GM18951 (cell line): ENCODE results near the gene THRB.

Experiments
- POLR2A ChIP-seq: IDR thresholded peaks from 4 replicates; pipeline ENCODE4 v1.6.1; 2011; ENCODE audit warnings: mild to moderate bottlenecking; ENCODE audit not compliant: insufficient read length, insufficient read depth; ENCODE audit errors: extremely low read depth
- in situ Hi-C: fragments of 300-500 bp; cut with MboI; formaldehyde crosslinking; loops from one replicate; pipeline ENCODE4 v1.12.0; 2022; ENCODE audit warnings: low sequenced_read_pairs, mixed read lengths, inconsistent platforms; ENCODE audit not compliant: unreplicated experiment

Gene THRB

DNA sequence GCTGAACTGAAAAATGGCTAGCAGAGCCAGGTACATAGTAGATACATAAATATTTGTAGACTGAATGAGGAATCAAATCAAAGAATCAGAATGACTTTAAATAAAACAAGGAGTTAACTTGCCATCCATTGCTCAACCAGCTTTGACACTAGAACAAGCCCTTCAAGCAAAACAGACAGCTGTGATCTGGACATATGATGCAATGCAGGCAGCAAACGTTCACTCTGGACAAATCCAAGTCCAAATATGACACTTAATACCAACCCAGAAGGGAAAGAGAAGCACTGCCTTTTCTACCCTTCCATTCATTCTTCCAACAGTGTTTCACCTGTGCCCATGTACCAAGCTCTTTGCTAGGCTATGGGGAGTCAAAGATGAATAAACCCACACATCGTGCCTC is 4.5 kb downstream of the THRB start:
- in situ Hi-C loops: no loop called here

DNA sequence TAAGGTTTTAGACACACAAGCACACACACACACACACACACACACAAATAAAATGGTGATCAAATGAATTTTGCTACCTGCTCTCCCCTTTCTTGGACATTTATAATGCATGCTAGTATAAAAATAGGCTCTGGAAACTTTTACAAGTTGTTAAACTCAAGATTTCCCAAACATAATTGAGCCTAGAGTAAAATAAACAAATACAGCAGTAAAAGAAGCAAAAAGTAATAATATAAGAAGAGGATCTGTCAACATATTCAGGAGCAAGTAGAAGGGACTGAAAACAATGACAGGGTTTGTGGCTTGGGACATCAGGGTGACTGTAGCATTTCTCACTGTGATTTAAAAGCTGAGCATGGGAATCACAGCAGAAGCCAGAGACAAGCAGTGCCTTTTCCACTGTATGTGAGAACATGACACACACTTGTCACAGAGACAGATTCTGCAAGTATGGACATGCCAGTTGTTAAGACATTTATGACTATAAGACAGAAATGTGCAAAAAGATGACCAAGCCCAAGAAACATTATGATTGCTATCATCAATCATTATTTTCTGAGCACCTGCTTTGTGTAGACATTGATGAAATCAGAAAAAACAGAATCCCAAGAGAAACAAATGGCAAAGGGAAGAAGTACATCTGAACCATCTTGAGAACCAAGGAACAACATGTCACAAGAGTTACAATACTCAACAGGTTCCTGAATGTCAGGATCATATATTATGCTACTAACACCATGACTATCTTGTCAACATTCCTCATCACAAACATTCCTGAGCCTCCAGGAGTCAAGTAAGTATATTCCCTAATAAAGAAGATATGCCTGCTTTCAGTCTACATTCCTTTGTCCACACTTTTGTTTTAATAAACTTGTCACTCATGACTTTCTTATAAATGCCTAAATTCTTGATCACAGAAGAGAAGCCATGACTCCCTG is 7.1 kb downstream of the THRB start:
- in situ Hi-C loops: no loop called here
- TF ChIP-seq POLR2A: no peak

More for the DNA sequence above, 4.5 kb downstream of the THRB start:
- TF ChIP-seq POLR2A: no peak

DNA sequence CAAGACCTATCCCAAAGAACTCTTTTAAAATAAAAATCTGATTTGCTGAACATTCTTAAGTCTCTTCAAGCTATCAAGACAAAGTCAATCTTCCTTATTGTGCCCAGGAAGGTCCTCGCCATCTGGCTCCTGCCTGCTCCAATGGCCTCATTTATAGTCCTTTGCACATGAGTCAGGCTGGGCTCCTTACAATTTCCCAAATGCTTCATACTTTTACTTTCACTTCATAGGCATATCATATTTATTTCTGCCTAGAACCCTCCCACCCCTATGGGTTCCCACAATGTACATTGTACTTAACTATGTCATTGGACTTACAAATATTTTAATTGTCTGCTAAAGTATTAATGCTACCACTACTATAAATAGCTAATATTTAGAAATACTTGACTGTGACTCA is 9.1 kb downstream of the THRB start:
- in situ Hi-C loops: no loop called here

DNA sequence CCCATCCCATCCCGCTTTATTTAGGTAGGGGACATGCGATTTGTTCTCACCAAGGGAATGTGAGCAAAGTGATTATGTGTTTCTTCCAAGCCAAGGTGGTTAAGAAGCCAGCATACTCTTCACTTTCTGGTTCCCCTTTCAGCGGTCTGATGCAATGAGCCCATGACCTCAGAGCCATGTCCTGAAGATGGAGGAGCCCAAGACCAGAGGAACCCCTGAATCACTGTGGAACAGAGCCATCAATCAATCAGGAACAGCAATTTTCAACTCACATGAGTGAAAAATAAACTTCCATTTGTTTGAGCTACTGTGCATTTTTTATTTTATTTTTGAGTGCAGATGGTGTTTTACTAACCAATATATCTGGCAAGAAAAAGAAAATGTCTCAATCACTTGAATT is 10.8 kb downstream of the THRB start:
- TF ChIP-seq POLR2A: no peak
- in situ Hi-C loops: no loop called here

More for the DNA sequence above, 9.1 kb downstream of the THRB start:
- no peak for TF ChIP-seq POLR2A

DNA sequence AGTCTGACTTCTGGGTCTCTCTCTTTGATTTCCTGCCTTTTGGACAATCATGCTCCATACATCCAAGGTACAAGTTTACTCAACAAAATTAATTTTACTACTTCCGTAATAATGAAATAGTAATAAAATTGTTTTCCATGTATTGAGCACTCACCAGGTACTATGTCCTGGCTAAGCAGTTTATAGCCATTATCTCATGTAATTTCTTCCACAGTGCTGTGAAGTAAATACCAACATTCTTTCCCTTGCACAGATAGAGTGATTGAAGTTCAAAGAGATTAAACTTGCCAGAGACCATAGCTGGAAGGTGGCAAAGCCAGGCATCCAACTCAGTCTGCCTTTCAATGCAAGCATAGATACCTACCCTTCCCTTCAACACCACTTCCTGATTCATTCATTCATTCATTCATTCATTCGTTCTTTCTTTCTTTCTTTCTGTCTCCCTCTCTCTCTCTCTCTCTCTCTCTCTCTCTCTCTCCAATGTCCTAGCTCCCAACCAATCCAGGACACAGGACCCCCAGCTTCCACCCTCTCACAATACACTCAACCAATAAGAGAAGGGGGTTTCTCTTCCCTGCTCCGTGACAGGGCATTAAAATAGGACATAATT is 12.4 kb downstream of the THRB start:
- no peak for TF ChIP-seq POLR2A
- in situ Hi-C loops: no loop called here

DNA sequence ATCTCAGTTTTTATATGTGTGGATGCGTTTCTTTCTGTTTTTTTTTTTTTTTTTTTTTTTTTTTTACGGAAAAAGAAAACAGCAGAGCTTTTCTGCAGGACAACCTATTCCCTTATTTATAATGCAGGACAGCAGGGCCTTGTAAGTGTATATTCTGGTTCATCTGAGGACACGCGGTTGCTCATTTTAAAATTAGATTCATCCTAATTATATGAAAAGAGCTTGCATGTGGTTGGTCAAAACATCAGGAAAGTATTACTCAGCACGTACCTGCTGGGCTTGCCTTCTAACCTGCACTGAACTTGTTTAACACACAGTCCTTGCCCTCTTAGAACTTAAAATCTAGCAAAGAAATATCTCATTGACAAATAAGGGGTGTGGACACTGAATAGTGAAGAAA is 13.5 kb downstream of the THRB start:
- TF ChIP-seq POLR2A: no peak
- in situ Hi-C loops: no loop called here

DNA sequence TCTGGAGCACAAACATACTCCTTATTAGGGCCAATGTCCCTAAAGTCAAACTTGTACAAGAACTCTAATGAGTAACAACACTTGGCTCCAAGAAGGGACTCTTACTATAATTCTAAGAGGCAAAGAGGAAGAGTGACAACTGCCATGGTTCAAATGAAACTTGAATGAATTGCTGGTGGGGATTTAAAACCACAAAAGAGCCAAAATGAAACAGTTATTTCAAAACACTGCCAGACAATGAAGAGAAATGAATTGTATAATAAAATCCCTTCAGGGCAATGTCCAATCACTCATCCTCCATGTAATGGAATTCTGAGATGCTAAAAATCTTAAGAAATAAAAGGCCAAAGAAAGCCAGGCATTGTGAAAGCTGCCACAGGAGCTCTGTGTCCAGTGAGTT is 14.2 kb downstream of the THRB start:
- in situ Hi-C loops: no loop called here
- no peak for TF ChIP-seq POLR2A

DNA sequence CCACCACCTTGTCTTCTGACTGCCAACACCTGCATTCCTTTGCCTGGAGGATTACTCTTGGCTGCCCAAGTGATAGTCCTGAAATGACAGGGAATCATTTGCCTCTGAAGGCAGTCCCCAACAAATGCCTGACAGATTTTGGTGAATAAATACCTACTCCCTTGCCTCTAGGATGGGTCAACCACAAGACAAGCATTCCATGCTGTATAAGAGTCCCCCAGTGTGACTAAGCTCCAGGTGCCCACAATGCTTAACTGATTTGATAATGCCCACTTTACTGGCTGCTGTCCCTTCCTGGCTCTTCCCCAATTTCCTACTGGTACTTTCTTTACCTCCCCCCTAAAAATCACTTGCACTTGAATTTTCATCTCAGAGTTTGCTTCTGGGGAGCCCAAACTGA is 14.8 kb downstream of the THRB start:
- TF ChIP-seq POLR2A: no peak
- in situ Hi-C loops: no loop called here

DNA sequence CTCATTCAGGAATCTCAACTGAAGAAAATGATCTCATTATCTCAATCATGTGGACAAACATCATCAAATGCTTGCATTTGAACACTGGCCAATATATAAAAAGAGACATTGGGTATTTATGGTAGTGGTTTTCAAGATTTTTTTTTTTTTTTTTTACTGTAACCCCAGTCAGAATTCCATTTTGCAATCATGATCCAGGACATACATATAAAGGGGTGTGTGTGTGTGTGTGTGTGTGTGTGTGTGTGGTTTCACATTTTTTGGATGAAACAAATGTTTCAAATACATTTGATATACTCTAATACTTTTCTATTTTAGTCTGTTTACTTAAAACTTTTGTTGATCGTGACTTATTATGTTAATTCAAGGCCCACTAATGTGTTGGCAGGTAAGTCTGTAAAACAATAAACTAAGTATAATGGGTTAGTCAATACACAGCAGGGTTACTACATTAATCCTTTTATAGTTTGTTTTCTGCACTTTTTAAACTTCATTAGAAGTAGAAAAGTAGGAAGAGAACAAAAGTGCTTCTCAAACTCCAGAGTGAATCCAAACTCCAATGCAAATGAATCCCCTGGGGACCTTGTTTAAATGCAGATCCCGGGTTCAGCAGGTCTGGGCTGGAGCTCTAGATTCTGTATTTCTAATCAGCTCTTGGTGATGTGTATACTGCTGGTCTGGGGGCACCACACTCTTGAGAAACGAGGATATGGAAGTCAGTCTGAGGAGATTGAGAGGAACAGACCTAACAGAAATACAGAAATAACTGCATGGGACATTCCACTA is 17.6 kb downstream of the THRB start:
- in situ Hi-C loops: no loop called here
- TF ChIP-seq POLR2A: no peak

DNA sequence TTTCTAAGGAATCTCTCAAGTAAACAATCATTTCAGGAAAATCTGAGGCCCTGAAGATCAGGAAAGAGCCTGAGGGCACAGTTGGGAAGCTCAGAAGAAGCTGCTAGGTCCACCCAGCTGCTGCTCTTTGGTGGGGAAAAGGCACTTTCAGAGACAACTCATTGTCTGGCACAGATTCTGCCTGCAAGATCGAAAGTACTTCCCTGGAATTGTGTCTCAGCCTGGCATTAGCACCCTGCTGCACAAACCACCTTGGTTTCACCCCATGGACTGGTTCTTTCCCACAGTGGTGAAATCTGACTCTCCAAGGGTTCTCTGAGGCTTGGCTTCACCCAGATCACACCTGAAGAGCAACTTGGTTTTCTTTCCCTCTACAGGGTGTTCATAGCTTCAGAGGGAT is 18.7 kb downstream of the THRB start:
- in situ Hi-C loops: no loop called here
- TF ChIP-seq POLR2A: no peak

DNA sequence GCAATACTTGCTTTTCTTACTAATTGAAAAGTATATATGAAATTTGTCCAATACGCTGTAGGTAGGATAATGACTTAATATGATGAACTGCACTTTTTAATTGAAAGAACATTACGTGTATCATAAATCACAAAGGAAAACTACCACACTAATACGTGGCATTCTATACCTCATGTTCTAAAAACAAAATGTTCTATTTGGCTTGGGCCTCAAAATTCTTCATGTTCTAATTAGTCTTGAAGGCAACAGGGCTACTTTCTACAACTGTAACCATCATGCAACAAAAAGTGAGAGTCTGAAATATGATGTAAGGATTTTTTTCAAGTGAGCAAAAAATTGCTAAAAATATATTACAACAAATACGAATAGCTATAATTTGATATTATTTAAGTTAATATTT is 19.8 kb downstream of the THRB start:
- in situ Hi-C loops: no loop called here
- TF ChIP-seq POLR2A: no peak

DNA sequence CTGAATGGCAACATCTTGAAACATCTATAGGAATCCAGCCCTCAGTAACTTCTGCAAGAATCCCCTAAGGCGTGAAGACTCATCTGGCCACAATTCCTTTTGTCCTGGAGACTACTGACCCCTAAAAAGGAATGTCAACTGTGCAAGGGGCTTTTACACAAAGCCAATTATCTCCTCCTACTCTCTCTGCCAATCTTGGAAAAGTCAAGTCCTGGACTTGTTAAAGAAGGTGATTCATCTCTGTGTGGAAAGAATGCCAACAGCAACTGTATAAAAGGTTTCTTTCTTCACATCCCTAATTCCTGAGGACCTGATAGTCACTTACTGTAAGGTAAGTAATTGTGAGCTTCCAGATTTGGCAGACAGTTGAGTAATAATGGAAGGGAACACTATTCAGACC is 22.3 kb downstream of the THRB start:
- no peak for TF ChIP-seq POLR2A
- in situ Hi-C loops: no loop called here

DNA sequence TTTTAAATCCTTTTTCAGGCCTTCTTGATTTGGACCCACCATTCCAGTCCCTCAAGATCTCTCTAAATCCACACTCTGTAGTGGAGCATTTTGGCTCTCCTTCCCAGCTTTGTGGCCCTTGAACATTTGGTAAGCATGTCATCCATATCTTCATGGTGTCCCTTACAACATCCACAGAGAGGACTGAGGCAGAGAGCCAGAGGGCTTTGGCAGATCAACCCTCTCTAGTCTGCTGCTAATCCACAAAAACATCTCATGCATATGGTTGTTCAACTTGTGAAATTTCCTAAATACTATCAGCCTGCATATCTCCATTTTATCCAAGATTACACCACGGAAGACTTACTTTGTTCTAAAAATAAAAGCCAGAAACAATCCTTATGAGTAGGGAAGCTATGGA is 23.2 kb downstream of the THRB start:
- no peak for TF ChIP-seq POLR2A
- in situ Hi-C loops: no loop called here
